ENCODE measurements around the gene RBBP8.
A peak's percentile ranks its signal among the peaks of the same experiment; 100 is the strongest.
"Not testable (repeated sequence)": the region's sequence is repeated elsewhere in the genome, so short reads cannot be mapped to it uniquely, and the experiment has no call there.

RBBP8 gene

DNA sequence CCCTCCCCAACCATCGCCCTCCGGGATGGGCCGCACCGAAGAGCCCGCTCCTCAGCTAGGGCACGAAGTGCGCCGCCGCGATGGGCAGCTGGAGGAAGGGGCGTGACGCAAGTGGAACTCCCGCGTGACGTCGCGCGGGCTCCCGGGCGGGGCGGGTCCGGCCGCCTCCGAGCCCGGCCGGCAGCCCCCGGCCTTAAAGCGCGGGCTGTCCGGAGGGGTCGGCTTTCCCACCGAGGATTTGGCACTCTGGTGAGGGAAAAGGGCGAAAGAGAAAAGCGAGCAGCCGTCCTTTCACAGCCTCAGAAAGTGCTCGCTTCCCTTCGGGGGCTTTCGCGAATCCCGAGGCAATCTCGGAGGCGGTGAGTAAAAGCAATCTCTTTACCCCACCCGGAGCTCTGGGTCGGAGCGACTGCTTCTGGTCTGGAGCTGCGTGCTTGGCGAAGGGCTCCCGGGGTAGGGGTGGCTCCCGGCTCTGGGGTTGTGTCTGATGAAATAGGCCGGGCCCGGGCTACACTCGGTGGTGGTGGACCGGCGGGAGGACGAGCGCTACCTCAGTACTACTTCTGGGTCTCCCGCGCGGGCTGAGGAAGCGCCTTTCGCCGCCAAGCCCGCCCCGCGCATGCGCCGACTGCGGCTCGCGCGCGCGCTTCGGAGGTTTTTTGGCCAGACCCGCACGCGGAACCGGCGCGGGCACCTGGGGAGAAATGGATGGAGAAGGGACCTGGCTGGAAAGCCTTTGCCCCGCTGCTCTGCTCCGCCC lies at the start of gene RBBP8:
TSS of gene RBBP8 (plus strand) at position 123 of the 760 bp plus-strand sequence. CDS start 3,524 bp downstream, outside the sequence.
- DNase-seq (ENCODE audit: low read depth), result peak; percentile 52

DNA sequence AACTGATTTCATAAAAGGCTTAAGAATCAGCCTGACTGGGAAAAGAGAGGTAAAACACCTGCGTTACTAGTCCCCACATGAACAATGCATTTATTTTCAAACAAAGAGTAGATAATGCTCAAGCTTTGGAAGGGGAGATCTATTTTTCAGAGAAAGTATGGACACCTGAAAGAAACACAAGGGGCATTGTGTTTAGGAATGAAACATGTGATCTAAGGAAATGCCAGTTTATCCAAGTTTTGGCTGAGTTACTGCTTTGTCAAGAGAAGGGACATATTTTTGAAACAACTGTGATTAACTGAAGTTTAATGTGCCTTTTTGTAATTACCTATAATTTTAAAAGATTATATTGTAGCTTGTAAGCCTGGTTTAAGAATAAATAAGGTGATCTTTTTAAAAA lies 49.3 kb upstream of the RBBP8 start:
- no peak for DNase-seq (ENCODE audit: low read depth)

DNA sequence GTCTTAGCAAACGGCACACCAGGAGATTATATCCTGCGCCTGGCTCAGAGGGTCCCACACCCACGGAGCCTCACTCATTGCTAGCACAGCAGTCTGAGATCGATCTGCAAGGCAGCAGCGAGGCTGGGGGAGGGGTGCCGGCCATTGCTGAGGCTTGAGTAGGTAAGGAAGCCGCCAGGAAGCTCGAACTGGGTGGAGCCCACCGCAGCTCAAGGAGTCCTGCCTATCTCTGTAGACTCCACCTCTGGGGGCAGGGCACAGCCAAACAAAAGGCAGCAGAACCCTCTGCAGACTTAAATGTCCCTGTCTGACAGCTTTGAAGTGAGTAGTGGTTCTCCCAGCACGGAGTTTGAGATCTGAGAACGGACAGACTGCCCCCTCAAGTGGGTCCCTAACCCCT lies 47.4 kb upstream of the RBBP8 start:
- DNase-seq (ENCODE audit: low read depth), result not testable (repeated sequence)

DNA sequence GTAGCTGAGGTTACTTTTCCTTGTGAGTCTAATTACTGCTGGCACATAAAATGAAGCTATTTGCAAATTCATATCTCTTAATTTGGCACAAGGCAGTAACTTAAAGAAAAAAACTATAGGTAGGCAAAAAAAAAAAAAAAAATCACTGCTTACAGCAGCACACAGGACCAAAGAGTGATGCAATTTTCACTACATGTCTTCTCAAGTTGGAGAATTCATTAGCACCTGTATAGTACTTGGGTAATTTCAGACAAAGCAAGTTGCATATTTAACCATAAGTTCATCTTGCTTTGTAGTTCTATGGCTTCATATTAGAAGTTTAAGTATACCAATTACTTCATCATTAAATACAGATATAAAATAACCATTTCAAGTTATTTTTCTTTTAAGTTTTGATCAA lies 33.7 kb upstream of the RBBP8 start:
- DNase-seq (ENCODE audit: low read depth), result no peak

DNA sequence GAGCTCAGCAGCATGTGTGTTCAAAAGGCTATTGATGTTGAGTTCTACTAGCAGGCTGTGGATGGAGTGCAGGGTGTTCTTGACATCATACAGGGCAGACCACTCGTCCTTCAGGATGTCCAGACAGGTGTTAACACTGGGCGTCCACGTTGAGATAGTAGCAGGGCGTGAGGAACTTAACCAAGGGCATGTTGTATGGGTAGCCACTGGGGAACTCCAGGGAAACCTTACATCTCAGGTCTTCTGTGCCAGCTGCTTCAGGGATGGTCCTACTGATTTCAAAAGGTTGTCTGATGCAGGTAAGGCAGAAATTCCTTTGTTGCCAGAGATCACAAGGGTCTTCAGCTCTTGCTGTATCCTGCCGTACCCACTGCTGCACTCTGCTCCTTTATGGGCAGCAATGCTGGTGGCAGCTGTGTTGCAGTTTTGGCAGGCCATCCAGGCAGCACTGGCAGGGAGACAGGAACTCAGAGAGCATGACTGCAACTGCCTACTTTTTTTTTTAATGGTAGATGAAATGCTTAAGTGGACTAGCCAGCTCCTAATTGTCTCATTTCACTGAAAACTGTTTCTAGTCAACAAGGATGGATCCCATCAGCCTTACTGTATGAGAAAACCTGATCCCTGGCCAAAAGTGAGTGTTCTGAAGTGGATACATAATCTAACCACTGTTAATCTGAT lies 32.4 kb upstream of the RBBP8 start:
- DNase-seq (ENCODE audit: low read depth), result no peak

DNA sequence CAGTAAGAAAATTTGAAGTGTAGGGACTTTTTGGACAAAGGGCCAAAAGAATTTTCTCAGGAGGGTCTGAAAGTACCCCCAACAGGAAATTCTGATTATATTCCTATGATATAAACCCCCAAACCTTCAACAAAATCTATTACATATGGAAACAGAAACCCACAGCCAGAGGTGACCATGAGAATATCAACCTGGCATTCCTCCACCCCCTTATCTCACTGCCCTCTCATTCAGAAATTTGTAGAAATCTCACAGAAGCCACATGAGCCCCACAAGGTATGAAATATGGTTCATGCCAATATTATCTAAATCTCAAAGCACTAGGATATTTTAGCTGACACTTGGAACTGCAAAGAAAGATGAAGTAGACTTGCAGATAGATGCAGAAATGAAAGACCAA lies 31.0 kb upstream of the RBBP8 start:
- DNase-seq (ENCODE audit: low read depth), result no peak

DNA sequence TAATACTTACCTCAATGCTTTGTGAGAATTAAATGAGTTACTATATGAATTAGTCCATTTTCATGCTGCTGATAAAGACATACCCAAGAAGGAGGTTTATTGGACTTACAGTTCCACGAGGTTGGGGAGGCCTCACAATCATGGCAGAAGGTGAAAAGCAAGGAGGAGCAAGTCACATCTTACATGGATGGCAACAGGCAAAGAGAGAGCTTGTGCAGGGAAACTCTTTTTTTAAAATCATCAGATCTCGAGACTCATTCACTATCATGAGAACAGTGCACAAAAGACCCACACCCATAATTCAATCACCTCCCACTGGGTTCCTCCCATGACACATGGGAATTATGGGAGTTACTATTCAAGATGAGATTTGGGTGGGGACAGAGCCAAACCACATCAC lies 29.9 kb upstream of the RBBP8 start:
- DNase-seq (ENCODE audit: low read depth), result not testable (repeated sequence)

DNA sequence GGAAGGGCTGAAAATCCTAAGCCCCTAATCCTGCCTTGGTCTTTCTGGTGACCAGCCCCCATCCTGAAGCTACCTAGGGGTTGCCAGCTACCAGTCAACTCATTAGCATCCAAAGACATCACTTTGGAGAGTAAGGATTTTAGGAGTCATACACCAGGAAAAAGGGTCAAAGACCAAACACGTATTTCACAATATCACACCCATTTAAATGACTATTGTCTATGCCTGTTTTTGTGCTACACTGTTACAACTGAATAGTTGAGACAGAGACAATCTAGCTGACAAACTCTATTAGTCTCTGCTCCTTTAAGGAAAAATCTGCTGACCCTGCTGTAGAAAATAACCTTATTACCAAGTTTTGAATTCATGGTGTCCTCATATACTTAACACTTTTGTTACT lies 21.0 kb upstream of the RBBP8 start:
- DNase-seq (ENCODE audit: low read depth), result no peak

DNA sequence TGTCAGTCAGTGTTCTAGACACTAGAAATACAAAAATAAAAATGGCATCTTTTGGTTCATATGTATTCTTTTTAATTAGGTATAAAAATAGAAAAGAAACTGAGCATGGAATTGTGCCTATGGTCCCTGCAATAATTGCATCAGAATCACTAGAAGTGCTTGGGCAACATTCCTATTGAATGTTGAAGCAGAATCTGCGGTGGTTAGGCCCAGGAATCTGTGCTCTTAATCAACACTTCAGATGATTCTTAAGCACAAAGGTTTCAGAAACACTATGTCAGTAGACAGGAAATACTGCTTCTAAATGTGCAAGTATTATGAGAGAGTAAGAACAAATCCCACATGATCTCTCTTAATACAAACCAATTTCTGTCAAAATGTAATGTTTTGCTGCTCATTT lies 20.3 kb upstream of the RBBP8 start:
- DNase-seq (ENCODE audit: low read depth), result peak; percentile 8

DNA sequence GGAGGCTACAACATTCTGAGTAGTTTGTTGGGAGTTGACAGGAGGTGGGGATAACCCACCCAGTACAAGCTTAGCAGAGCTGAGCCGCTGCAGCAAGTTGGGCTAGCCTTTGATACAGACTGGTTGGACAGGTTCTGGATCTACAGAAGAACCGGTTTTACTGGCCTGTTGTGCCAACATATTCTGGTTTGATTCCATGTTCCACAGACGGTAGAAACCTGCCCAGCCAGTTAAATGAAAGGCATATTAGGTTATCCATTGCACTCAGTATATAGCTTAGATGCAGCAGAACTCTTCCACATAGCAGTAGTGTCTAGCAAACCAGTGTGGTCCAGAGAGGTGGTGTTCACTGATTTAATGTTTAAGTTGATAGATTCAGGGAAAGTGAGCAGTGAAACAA lies 19.3 kb upstream of the RBBP8 start:
- no peak for DNase-seq (ENCODE audit: low read depth)

DNA sequence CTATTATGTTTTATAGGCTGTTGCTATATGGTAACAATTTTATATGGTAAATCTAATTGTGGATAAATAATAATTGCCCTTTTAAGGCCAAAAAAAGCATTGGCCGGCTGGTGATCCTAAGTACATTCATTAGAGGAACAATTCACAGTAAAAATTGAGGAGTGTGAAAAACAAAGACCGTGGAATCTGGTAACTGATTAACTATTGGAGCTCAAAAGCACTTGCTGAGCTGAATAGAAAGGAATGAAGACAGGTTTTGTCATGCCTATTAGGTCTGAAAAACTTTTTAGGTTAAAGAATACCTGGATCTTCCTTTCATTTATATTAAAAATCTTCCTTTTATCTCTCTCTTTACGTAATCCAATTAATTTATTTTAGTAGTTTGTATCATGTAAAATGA lies 18.5 kb upstream of the RBBP8 start:
- no peak for DNase-seq (ENCODE audit: low read depth)

DNA sequence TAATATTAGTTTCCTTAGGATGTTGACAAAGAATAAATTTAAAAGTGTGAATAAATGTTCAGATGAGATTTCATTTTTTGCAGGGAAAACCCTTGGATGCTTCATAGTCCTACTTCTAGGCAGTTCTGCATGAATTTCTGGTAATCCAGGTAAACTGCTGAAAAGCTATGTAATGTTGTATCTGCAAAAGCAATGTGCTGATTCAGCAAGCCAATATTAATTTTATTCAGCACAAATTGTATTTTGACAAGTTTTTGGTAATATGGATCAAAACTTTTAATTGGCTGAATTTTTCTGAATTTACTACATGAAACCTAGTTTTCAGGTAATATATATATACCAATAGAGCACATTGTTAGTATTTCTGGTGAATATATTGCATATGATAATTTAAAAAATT lies 17.8 kb upstream of the RBBP8 start:
- no peak for DNase-seq (ENCODE audit: low read depth)

DNA sequence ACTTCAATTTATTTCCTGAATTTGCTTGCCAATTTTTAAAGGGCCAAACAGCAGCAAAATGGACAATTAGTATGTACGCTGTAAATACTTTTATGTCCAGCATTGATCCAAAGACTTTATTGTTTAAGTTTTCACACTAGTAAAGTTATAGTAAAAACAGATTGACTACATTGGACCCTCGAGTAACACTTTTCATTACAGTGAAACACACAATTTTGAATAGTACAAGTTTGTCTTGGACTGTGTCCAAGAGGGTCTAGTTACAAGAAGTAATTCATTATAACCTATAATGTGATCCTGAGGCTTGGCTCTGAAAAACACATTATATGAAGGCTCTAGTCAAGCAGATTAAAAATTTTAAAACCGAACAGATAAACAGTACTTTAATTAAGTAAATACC lies 11.4 kb upstream of the RBBP8 start:
- no peak for DNase-seq (ENCODE audit: low read depth)

DNA sequence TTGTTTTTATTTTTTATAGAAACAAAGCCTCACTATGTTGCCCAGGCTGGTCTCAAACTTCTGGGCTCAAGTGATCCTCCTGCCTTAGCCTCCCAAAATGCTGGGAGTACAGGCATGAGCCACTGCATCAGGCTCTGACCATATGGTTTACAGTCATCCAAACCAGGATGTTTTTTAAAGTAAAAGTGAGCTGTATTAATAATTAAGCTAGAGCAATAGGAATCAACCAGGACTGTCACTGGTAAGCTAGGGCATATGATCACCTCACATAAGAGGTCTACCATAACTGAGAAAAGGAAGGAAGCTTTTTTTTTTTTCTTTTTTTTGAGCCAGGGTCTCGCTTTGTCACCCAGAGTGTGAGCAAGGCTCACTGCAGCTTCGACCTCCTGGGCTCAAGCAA lies 8.5 kb upstream of the RBBP8 start:
- no peak for DNase-seq (ENCODE audit: low read depth)

DNA sequence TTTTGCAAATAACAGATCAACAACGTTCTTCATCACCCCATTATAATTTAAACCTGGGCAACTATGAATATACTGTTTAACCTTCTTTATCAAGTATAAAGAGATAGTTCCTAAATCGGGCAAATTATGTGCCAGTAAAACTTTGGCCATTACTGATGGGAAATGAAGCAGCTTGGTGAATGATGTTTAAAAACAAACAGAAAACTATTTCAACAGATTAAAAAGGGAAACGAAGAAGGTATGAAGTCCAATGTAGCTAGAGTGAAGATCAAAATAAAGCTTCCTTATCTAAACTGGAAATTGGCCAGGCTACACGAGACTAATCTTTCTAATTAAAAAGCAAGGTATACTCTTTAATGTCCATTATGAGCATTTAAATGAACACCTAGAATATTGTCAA lies 6.7 kb upstream of the RBBP8 start:
- DNase-seq (ENCODE audit: low read depth), result no peak

DNA sequence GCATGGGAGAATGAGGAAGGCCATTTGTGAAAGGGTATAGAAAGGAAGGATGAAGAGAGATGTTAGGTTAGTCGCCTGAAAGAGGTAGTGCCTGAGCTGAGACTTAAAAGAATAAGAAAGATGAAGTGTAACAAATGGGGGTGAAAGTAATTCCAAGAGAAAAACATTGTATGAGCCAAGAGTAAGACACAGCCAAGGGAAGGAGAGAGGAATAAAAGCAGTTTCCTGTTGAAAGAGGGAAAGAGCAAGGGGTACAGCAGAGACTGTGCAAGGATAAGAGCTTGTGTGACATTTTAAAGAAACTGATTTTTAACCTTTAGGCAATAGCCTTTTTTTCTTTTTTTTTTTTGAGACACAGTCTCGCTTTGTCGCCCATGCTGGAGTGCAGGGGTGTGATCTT lies 4.8 kb upstream of the RBBP8 start:
- no peak for DNase-seq (ENCODE audit: low read depth)

DNA sequence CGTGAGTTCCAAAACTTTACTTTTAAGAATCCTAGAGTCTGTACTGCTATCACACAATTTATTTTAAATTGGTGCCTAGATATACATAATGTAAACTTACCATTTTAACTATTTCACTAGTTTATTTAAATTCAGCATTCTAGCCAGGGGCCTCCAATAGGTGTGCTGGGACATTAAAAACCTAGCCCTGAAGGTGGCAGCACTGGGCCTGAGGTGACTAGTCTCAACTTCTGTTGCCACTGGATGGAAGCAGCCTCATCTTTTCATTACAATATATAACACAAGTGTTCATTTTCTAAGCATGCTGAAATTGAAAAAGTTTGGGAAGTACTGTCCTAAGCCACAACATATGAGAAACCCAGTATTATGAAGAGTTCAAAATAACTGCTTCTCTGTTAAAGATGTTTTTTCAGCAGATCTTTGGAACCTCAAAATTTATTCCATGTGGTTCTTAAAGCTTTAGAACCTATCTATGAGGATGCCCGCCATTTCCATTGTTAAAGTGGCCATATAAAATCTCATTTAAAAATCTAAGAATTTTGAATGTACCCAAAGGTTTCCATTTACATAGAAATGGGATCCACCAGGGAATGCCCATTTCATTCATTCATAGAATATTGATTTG lies 2.9 kb upstream of the RBBP8 start:
- peak; percentile 63 for DNase-seq (ENCODE audit: low read depth)

DNA sequence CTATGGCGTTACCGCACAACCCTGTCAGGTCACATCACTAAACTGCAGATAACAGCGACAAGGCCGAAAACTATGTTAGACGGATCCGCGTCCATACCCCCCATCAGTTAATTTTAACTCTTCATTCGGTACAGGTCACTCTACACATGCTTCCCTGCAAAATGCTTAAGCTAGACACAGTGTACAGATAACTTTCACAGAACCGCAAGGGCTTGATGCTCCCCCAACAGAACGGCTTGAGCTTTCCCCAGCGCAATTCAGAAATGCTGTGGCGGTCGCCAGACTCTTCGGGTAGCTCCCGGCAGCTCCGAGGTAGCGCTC lies 283 bp upstream of the RBBP8 start:
- no peak for DNase-seq (ENCODE audit: low read depth)

DNA sequence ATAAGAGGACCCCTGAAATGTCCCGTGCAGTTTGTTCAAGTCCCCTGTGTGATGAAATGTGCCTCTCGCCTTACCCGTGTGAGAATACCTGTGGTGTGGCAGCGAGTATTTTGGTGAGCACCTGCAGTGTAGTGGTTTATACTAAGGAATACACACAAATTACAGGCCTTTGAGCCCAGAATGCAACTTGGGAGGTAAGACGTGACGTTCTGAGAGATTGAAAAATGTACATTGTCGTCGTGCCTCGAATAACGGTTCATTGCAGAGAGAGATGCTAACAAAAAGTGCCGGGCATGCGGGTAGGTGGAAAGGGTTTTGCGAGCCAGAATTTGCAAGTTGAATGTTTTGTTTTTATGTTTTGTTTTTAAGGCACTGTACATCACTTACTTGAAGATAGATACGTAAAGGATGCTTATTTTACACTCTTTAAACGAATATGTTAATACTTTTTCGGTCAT lies 867 bp downstream of the RBBP8 start:
- DNase-seq (ENCODE audit: low read depth), result no peak

DNA sequence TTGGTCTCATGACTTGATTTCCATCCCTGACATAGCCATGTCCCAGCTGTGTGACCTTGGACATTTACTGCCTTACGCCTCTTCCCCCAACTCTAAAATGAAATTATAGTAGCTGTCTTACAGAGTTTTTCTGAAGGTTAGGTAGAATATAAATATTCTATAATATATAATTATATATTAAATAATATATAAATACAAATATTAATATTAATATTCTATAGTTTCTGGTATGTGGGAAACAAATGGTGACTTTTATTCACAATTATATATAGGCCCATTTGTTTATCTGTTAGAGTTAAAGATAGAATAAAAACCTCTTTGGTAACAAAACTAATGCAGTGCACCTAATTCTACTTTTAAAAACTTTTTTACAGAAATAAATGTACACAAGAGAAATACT lies 1.7 kb downstream of the RBBP8 start:
- DNase-seq (ENCODE audit: low read depth), result no peak

DNA sequence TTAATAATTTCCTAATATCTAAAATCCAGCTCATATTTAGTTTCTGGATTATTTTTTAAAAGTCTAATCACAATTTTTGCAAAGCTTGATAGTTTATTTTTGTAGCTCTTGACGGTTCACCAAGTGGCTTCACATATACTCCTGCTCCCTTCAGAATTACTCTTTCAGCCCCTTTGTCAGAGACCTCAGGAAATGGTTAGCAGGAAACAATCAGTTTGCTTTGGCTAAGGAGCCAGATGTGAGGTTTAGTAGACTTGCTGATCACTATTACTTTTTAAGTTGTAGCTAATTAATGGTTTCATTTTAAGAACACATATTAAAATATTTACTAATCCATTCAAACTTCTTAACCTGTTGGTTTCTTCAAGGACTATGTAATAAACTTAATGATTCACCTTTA lies 2.3 kb downstream of the RBBP8 start:
- no peak for DNase-seq (ENCODE audit: low read depth)

DNA sequence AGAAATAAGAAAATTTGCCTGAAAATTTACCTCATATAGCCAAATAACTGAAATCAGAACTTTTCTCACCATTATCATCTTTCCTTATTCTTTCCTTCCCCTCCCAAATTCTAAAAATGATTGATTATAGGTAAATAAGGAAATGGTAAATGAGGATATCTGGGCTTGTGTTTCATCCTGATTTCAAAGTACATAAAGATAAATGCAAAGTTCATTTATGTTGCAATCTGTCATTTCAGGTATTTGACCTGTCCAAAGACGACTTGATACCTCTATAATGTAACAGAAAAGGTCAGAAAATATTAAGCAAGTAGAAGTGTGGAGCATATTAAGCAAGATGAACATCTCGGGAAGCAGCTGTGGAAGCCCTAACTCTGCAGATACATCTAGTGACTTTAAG lies 3.4 kb downstream of the RBBP8 start:
- DNase-seq (ENCODE audit: low read depth), result no peak

DNA sequence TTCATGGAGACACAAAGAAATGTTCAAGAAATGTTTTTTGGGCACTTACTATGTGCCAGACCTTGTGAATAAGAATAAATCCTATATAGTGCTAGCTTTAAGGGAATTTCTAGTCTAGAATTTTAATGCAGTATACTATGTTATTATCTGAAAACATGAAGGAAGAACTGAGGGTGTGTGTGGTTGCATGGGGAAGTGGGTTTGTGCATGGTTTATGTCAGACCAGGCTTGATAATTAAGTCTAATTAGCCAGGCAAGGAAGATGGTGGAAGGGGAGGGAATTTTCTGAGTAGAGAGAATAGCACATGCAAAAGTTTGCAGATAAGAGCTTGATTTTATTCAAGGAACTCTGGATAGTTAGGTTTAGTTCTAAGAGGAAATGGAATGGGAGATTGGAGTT lies 6.5 kb downstream of the RBBP8 start:
- no peak for DNase-seq (ENCODE audit: low read depth)

DNA sequence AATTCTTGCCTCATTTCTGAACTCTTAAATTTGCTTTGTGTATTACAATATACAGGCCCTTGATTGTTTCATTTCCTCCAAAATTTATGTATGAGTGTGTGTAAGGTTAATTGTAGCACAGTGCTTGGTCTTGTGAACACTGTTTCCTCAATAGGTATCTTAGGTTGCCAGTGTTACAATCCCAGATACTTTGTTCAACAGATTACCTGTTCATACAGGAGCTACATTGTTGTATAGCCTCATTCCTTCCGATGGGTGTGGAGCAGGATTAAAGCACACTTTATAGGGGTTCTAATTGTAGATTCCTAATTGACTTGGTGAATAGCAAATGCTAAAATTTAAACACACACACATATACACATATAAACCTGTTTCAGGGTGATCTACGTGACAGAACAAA lies 10.7 kb downstream of the RBBP8 start:
- DNase-seq (ENCODE audit: low read depth), result no peak
